NCI-H2107 treated with DMSO at 0.1 percent for 48 hours (cell line): ENCODE results near the gene CDYL.
"Not testable (repeated sequence)": the region's sequence is repeated elsewhere in the genome, so short reads cannot be mapped to it uniquely, and the experiment has no call there.

Experiments
- DNase-seq: peaks from one replicate; lab custom pipeline; 2025; ENCODE audit not compliant: unreplicated experiment; lab: John Stamatoyannopoulos, UW

Gene CDYL

GRCh38 chr6:4987432-4987831 is 211.2 kb downstream of the CDYL start:
- DNase-seq, result no peak

GRCh38 chr6:4994741-4995140 is 218.5 kb downstream of the CDYL start:
- DNase-seq, result no peak

- no peak for DNase-seq
Measured at GRCh38 chr6:4997862-4998261, 221.7 kb downstream of the CDYL start.

GRCh38 chr6:4999586-4999985 is 223.4 kb downstream of the CDYL start:
- no peak for DNase-seq

GRCh38 chr6:5003604-5004372 is 227.6 kb downstream of the CDYL start, which contains the start of gene RPP40:
TSS of gene RPP40 (minus strand) at chr6:5004037. CDS start at chr6:5004002, 35 bp downstream.
- peak; percentile 82 for DNase-seq

- DNase-seq, result no peak
Measured at GRCh38 chr6:5004373-5005037, 228.3 kb downstream of the CDYL start.

- not testable (repeated sequence) for DNase-seq
Measured at GRCh38 chr6:5005038-5005433, 228.8 kb downstream of the CDYL start.
